DND-41 (cell line): Measurements from ENCODE around the gene UGT1A8.

Experiments
- ATAC-seq: fragments of 200-7000 bp; cut with Tn5 transposase; 3 replicates; pipeline ENCODE4 v1.9.1; 2021; ENCODE audit warnings: low read depth; ENCODE audit not compliant: insufficient read depth
- DNase-seq: peaks from one replicate; pipeline ENCODE4 v3.0.0-alpha.2; 2020
- H2AFZ ChIP-seq: 2 replicates; pipeline ENCODE4 v1.6.0; 2012; ENCODE audit warnings: low read depth, low read length
- H3K27ac ChIP-seq: 2 replicates; pipeline ENCODE4 v1.5.1; 2012; ENCODE audit warnings: low read length, inconsistent platforms
- H3K27me3 ChIP-seq: fragments of 200-600 bp; sonication (generic); 2 replicates; pipeline ENCODE4 v1.6.0; 2012; ENCODE audit warnings: low read length, mild to moderate bottlenecking, inconsistent platforms; ENCODE audit not compliant: insufficient read depth, poor library complexity
- H3K36me3 ChIP-seq: 2 replicates; pipeline ENCODE4 v1.5.1; 2012; ENCODE audit warnings: low read length, inconsistent platforms; ENCODE audit not compliant: insufficient read depth
- H3K4me1 ChIP-seq: 2 replicates; pipeline ENCODE4 v1.5.1; 2012; ENCODE audit warnings: mild to moderate bottlenecking, low read length; ENCODE audit not compliant: insufficient read depth
- H3K4me2 ChIP-seq: 2 replicates; pipeline ENCODE4 v1.6.0; 2012; ENCODE audit warnings: mild to moderate bottlenecking, moderate library complexity, low read length, inconsistent platforms; ENCODE audit not compliant: insufficient read depth
- H3K4me3 ChIP-seq, 2 experiments: fragments of 200-600 bp in 1 of 2; shearing (Covaris generic) in 1 of 2; 2 replicates each; pipeline ENCODE4 v1.5.1; 2012 to 2016; ENCODE audit warnings: inconsistent platforms in 2 of 2, low read length in 2 of 2, mild to moderate bottlenecking in 2 of 2, low read depth in 1 of 2, moderate library complexity in 1 of 2
- H3K79me2 ChIP-seq: 2 replicates; pipeline ENCODE4 v1.6.0; 2012; ENCODE audit warnings: low read length, inconsistent platforms; ENCODE audit not compliant: insufficient read depth
- H3K9ac ChIP-seq: 2 replicates; pipeline ENCODE4 v1.6.0; 2012; ENCODE audit warnings: low read depth, mild to moderate bottlenecking, inconsistent platforms, low read length, moderate library complexity
- H3K9me3 ChIP-seq: 2 replicates; pipeline ENCODE4 v1.5.1; 2012; ENCODE audit warnings: low read length, moderate library complexity, mild to moderate bottlenecking, inconsistent platforms; ENCODE audit not compliant: insufficient read depth, severe bottlenecking
- H4K20me1 ChIP-seq: 2 replicates; pipeline ENCODE4 v1.6.0; 2012; ENCODE audit warnings: low read length; ENCODE audit not compliant: insufficient read depth
- CTCF ChIP-seq: IDR thresholded peaks from 2 replicates; pipeline ENCODE4 v1.5.1; 2012; ENCODE audit warnings: borderline replicate concordance, low read length, moderate library complexity, mild to moderate bottlenecking; ENCODE audit not compliant: poor library complexity, severe bottlenecking; ENCODE audit errors: extremely low read depth
- EZH2 ChIP-seq: IDR thresholded peaks from 3 replicates; pipeline ENCODE4 v1.6.1; 2012; ENCODE audit warnings: borderline replicate concordance, low read depth, mild to moderate bottlenecking, moderate library complexity, low read length, inconsistent platforms; ENCODE audit not compliant: severe bottlenecking

The UGT1A8 gene

GRCh38 chr2:233811732-233812131 lies 194.3 kb downstream of the UGT1A8 start:
- Histone ChIP-seq H3K9me3 (no peaks in the 10 kb centered on the region), H3K36me3 (no peaks in the 10 kb centered on the region), H3K4me1 (no peaks in the 10 kb centered on the region), H3K27ac (no peak overlapping the region), H3K79me2 (no peaks in the 10 kb centered on the region), H3K9ac (no peak overlapping the region), H2AFZ (no peak overlapping the region), H4K20me1 (peaks cover 3% of the 10 kb centered on the region; the same call in 1 of the 2 replicates), H3K27me3 (peaks cover 42% of the 10 kb centered on the region), H3K4me2 (no peak overlapping the region), H3K4me3 (no peak overlapping the region)
- DNase-seq: no peak
- no peak for TF ChIP-seq EZH2
- TF ChIP-seq CTCF: no peak
- ATAC-seq: no peak

- no peak overlapping the region for H3K4me2 ChIP-seq
- TF ChIP-seq EZH2 (no peak), CTCF (no peak)
- DNase-seq (no peak), ATAC-seq (no peak)
- H3K9ac ChIP-seq: no peak overlapping the region
- H3K4me1 ChIP-seq: no peaks in the 10 kb centered on the region
- H3K27ac ChIP-seq: no peak overlapping the region
- no peaks in the 10 kb centered on the region for H3K9me3 ChIP-seq
- no peaks in the 10 kb centered on the region for H3K36me3 ChIP-seq
- H4K20me1 ChIP-seq: no peaks in the 10 kb centered on the region
- H3K79me2 ChIP-seq: no peaks in the 10 kb centered on the region
- H2AFZ ChIP-seq: no peak overlapping the region
- no peak overlapping the region for H3K4me3 ChIP-seq
- peaks cover 28% of the 10 kb centered on the region for H3K27me3 ChIP-seq
Observed at GRCh38 chr2:233813236-233814055, 196.0 kb downstream of the UGT1A8 start.

- Histone ChIP-seq H4K20me1 (no peaks in the 10 kb centered on the region), H3K4me1 (no peaks in the 10 kb centered on the region), H3K4me3 (no peak overlapping the region), H3K36me3 (no peaks in the 10 kb centered on the region), H3K9me3 (no peaks in the 10 kb centered on the region), H3K27me3 (peaks cover 20% of the 10 kb centered on the region), H3K79me2 (no peaks in the 10 kb centered on the region), H3K27ac (no peak overlapping the region), H3K4me2 (no peak overlapping the region), H2AFZ (no peak overlapping the region), H3K9ac (no peak overlapping the region)
- no peak for DNase-seq
- TF ChIP-seq CTCF (no peak), EZH2 (no peak)
- no peak for ATAC-seq
Observed at GRCh38 chr2:233814056-233814835, 196.8 kb downstream of the UGT1A8 start.
